NB4 (cell line): ENCODE results near the gene CCDC18.

Experiments
- DNase-seq: peaks from one replicate; pipeline ENCODE4 v3.0.0; 2010; ENCODE audit warnings: low read depth
- H3K4me3 ChIP-seq: one replicate; pipeline ENCODE4 v1.5.1; 2011; ENCODE audit warnings: mild to moderate bottlenecking, low read depth, low read length, moderate library complexity
- MYC ChIP-seq: IDR thresholded peaks from 2 replicates; pipeline ENCODE4 v1.6.1; 2011; ENCODE audit warnings: low read depth, low read length
- POLR2A ChIP-seq: IDR thresholded peaks from 2 replicates; pipeline ENCODE4 v1.6.1; 2011; ENCODE audit warnings: mild to moderate bottlenecking; ENCODE audit not compliant: insufficient read length; ENCODE audit errors: extremely low read depth
- TF ChIP-seq, protein P1 (sequence below): IDR thresholded peaks from one replicate; pipeline ENCODE4 v1.5.1; 2012; ENCODE audit warnings: low read depth, low read length
- TF ChIP-seq, protein P2 (sequence below): IDR thresholded peaks from 2 replicates; pipeline ENCODE4 v1.6.1; 2011; ENCODE audit warnings: low read depth, low read length

Gene CCDC18, protein sequence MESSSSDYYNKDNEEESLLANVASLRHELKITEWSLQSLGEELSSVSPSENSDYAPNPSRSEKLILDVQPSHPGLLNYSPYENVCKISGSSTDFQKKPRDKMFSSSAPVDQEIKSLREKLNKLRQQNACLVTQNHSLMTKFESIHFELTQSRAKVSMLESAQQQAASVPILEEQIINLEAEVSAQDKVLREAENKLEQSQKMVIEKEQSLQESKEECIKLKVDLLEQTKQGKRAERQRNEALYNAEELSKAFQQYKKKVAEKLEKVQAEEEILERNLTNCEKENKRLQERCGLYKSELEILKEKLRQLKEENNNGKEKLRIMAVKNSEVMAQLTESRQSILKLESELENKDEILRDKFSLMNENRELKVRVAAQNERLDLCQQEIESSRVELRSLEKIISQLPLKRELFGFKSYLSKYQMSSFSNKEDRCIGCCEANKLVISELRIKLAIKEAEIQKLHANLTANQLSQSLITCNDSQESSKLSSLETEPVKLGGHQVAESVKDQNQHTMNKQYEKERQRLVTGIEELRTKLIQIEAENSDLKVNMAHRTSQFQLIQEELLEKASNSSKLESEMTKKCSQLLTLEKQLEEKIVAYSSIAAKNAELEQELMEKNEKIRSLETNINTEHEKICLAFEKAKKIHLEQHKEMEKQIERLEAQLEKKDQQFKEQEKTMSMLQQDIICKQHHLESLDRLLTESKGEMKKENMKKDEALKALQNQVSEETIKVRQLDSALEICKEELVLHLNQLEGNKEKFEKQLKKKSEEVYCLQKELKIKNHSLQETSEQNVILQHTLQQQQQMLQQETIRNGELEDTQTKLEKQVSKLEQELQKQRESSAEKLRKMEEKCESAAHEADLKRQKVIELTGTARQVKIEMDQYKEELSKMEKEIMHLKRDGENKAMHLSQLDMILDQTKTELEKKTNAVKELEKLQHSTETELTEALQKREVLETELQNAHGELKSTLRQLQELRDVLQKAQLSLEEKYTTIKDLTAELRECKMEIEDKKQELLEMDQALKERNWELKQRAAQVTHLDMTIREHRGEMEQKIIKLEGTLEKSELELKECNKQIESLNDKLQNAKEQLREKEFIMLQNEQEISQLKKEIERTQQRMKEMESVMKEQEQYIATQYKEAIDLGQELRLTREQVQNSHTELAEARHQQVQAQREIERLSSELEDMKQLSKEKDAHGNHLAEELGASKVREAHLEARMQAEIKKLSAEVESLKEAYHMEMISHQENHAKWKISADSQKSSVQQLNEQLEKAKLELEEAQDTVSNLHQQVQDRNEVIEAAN (N-terminal part only)

DNA sequence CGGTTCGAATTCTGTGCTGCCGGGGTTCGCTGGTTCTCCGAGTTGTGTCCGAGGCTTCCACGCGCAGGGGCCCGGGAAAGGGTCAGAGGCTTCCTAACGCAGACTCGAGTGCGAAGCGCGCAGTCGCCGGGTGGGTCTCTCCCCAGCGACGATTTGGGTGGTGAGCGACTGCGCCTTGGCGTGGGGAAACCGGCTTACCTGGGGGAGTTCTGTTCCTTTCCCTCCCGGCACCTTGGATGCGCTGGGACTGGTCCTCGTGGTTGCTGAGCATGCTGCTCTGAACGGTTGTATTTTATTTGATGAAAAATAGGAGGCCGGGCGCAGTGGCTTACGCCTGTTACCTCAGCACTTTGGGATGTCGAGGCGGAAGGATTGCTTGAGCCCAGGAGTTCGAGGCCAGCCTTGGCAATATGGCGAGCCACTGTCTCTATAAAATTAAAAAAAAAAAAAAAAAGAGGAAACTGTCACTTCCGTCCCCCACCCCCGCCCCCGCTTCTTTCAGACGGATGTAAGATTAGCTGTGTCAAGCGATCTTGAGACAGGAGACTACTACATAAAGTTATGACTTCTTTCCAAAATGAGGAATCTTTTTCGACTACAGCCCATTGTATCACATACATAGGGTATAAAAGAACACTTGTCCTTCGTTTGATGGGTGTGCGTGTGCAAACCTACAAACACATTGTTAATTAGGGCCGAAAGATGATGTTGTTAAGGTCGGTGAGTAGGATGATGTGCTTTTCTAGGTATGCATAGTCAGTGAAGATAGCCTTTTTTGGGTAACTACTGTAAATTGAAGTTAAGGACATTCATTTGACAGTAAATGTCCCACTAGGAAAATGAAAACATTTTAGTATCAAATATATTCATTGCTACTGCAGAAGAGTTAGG is at the start of gene CCDC18:
Gene CCDC18, plus strand, starts transcription at position 2 of the 891 bp plus-strand sequence. CDS start 2,638 bp downstream, outside the sequence.
- peak within 1 kb of the TSS; percentile 86 for H3K4me3 ChIP-seq
- peak; percentile 80 for DNase-seq
- TF ChIP-seq, protein P1, sequence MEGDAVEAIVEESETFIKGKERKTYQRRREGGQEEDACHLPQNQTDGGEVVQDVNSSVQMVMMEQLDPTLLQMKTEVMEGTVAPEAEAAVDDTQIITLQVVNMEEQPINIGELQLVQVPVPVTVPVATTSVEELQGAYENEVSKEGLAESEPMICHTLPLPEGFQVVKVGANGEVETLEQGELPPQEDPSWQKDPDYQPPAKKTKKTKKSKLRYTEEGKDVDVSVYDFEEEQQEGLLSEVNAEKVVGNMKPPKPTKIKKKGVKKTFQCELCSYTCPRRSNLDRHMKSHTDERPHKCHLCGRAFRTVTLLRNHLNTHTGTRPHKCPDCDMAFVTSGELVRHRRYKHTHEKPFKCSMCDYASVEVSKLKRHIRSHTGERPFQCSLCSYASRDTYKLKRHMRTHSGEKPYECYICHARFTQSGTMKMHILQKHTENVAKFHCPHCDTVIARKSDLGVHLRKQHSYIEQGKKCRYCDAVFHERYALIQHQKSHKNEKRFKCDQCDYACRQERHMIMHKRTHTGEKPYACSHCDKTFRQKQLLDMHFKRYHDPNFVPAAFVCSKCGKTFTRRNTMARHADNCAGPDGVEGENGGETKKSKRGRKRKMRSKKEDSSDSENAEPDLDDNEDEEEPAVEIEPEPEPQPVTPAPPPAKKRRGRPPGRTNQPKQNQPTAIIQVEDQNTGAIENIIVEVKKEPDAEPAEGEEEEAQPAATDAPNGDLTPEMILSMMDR = no peak
- TF ChIP-seq POLR2A = peak; percentile 87
- TF ChIP-seq, protein P2, sequence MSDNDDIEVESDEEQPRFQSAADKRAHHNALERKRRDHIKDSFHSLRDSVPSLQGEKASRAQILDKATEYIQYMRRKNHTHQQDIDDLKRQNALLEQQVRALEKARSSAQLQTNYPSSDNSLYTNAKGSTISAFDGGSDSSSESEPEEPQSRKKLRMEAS = no peak
- TF ChIP-seq MYC = no peak; the same call in 1 of the 2 replicates

DNA sequence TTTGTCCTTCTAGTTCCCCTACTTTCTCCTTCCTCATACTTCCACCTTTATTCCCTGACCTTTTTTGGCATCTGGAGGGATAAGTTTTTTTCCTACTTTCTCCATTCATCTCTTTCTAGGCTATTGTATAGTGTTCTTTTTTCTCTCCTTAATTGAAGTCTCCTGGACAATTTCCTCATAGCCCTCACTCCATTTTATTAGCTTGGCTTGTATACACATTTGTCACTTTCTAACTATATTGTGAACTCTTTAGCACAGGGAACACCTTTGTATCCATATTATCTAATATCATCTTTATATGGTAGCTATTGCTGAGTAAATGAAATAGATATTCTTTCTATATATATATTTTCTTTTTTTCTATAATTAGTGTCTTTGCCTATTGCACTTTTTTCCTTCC is 47.9 kb upstream of the CCDC18 start:
- H3K4me3 ChIP-seq = no peak overlapping the region
- no peak for TF ChIP-seq POLR2A
- TF ChIP-seq, protein P1 = no peak
- no peak for TF ChIP-seq MYC
- TF ChIP-seq, protein P2 = no peak
- DNase-seq = no peak

DNA sequence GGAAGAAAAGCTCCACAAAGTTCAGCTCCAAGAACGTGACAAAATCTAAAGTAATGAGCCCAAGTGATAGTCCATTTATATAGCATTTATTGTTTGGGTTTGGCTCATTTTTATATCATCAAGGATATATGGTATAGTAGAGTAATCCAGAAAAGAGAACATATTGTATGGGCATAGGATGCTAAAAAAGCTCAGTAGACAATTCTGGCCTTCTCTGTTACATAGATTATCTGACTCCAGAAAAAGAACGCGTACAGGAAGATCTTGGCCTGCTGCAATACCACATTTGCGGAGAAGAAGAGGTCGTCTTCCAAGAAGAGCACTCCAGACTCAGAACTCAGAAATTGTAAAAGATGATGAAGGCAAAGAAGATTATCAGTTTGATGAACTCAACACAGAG is 44.1 kb upstream of the CCDC18 start:
- no peak for DNase-seq
- H3K4me3 ChIP-seq = no peak overlapping the region
- TF ChIP-seq, protein P2 = no peak
- no peak for TF ChIP-seq MYC
- TF ChIP-seq POLR2A = no peak
- TF ChIP-seq, protein P1 = no peak

DNA sequence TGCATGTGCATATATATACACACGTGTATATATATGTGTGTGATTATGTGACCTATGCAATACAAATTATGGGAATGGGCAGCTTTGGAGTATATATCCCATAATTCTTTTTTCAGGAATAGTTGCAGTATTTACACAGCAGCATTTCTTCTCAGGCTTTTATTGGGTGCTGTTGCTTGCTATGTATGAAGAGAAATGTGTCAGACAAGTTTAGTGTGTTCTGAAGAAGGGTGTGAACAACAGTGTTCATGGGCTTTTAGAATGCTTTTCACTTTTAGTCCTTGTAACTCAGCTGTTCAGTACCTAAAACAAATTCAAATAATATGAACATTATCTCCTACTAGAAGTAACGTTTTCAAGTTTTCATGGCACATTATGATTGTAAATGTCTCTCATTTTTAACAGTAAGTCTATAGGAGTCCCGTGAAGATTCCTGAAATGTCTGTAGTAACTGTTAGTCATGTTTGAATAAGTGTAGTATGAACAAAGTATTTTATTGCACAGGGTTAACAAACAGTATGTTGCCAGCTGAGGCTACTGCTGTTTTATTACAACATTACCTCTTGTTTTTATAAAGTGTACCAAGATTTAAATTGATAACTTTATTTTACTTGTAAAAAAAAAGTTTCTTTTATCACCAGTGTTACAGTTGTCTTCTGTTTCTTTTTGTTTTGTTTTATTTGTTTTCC is 42.8 kb upstream of the CCDC18 start:
- H3K4me3 ChIP-seq = no peak overlapping the region
- TF ChIP-seq, protein P1 = no peak
- TF ChIP-seq POLR2A (no peak), MYC (no peak)
- TF ChIP-seq, protein P2 = no peak
- no peak for DNase-seq
